RWPE2 (cell line): ENCODE results near the gene PRAMEF1.

Source experiments
- ATAC-seq: fragments of 200-7000 bp; cut with Tn5 transposase; 3 replicates; pipeline ENCODE4 v1.9.1; 2021; ENCODE audit warnings: low read depth
- DNase-seq: peaks from one replicate; pipeline ENCODE4 v3.0.0-alpha.2; 2020; ENCODE audit warnings: low spot score
- H3K27ac ChIP-seq: fragments of 450-650 bp; 2 replicates; pipeline ENCODE4 v1.5.1; 2017; ENCODE audit warnings: mild to moderate bottlenecking; ENCODE audit not compliant: poor library complexity, severe bottlenecking
- H3K27me3 ChIP-seq: fragments of 250-450 bp; sonication (Bioruptor Pico); 2 replicates; pipeline ENCODE4 v1.5.1; 2021; ENCODE audit warnings: mild to moderate bottlenecking, moderate library complexity; ENCODE audit not compliant: insufficient read depth, poor library complexity, severe bottlenecking
- H3K36me3 ChIP-seq: fragments of 250-450 bp; sonication (Bioruptor Pico); 2 replicates; pipeline ENCODE4 v1.5.1; 2020; ENCODE audit warnings: low read depth, mild to moderate bottlenecking, moderate library complexity
- H3K4me1 ChIP-seq: fragments of 250-450 bp; sonication (Bioruptor Pico); 2 replicates; pipeline ENCODE4 v1.5.1; 2021; ENCODE audit warnings: mild to moderate bottlenecking, moderate library complexity; ENCODE audit not compliant: insufficient read depth, poor library complexity, severe bottlenecking
- H3K4me3 ChIP-seq: fragments of 250-450 bp; sonication (Bioruptor Pico); 2 replicates; pipeline ENCODE4 v1.5.1; 2021; ENCODE audit warnings: mild to moderate bottlenecking, moderate library complexity; ENCODE audit not compliant: severe bottlenecking
- H3K9me3 ChIP-seq: fragments of 250-450 bp; sonication (Bioruptor Pico); 2 replicates; pipeline ENCODE4 v1.5.1; 2021; ENCODE audit warnings: mild to moderate bottlenecking, moderate library complexity; ENCODE audit not compliant: severe bottlenecking
- TF ChIP-seq, protein P1 (sequence below): fragments of 450-650 bp; IDR thresholded peaks from one replicate; pipeline ENCODE4 v1.5.1; 2017; ENCODE audit warnings: mild to moderate bottlenecking, moderate library complexity; ENCODE audit not compliant: poor library complexity, severe bottlenecking

The PRAMEF1 gene

DNA sequence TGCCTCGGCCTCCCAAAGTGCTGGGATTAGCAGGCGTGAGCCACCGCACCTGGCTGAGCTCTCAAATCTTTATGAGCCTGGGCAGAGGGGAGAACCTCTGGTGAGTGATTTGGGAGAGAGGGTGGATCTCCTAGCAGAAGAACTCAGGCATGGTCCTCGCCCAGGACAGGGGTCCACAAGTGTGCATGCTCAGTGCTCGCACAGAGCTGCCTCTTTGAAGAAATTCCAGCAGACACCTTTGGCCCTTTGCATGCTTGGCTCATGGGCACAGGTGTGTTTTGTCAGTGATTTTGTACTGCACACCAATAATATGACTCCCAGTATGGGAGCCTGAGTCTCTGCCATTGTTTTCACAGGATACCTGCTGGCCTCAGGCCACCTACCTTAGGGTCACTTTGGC, 29.4 kb upstream of the PRAMEF1 start:
- no peak overlapping the region for H3K4me3 ChIP-seq
- no peak overlapping the region for H3K27ac ChIP-seq
- no peaks in the 10 kb centered on the region for H3K4me1 ChIP-seq
- H3K9me3 ChIP-seq, result no peaks in the 10 kb centered on the region
- peaks cover under 1% of the 10 kb centered on the region for H3K27me3 ChIP-seq
- TF ChIP-seq, protein P1, sequence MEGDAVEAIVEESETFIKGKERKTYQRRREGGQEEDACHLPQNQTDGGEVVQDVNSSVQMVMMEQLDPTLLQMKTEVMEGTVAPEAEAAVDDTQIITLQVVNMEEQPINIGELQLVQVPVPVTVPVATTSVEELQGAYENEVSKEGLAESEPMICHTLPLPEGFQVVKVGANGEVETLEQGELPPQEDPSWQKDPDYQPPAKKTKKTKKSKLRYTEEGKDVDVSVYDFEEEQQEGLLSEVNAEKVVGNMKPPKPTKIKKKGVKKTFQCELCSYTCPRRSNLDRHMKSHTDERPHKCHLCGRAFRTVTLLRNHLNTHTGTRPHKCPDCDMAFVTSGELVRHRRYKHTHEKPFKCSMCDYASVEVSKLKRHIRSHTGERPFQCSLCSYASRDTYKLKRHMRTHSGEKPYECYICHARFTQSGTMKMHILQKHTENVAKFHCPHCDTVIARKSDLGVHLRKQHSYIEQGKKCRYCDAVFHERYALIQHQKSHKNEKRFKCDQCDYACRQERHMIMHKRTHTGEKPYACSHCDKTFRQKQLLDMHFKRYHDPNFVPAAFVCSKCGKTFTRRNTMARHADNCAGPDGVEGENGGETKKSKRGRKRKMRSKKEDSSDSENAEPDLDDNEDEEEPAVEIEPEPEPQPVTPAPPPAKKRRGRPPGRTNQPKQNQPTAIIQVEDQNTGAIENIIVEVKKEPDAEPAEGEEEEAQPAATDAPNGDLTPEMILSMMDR, result no peak
- ATAC-seq (no peak), DNase-seq (no peak)
- H3K36me3 ChIP-seq, result no peaks in the 10 kb centered on the region

DNA sequence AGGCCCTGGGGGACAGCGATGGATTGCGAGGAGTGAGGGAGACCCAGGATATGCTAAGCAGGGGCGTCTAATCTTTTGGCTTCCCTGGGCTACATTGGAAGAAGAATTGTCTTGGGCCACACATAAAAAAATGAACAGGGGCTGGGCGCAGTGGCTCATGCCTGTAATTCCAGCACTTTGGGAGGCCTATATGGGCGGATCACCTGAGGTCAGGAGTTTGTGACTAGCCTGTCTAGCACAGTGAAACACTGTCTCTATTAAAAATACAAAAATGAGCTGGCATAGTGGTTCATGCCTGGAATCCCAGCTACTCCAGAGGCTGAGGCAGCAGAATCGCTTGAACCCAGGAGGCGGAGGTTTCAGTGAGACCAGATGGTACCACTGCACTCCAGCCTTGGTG, 28.4 kb upstream of the PRAMEF1 start:
- Histone ChIP-seq H3K9me3 (no peaks in the 10 kb centered on the region), H3K4me3 (no peak overlapping the region)

DNA sequence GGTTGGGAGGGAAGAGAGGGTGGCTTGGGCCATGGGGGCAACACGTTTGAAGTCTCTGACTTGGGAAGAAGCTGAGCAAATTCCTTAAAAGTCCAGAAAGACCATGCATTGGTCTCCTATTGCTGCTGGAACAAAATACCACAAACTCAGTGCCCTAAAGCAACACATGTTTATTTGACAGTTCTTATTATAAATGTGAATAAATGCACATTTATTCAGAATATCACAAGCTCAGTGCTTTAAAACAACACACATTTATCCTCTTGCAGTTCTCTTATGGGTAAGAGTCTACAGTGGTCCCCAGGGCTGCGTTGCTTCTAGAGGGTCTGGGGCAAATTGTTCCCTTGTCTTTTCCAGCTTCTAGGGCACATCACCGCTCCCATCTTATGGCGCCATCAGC, 27.7 kb upstream of the PRAMEF1 start:
- ATAC-seq, result no peak
- TF ChIP-seq, protein P1, result no peak
- H3K27ac ChIP-seq, result no peak overlapping the region
- no peaks in the 10 kb centered on the region for H3K36me3 ChIP-seq
- H3K9me3 ChIP-seq, result no peaks in the 10 kb centered on the region
- no peaks in the 10 kb centered on the region for H3K4me1 ChIP-seq
- no peak for DNase-seq
- peaks cover 13% of the 10 kb centered on the region for H3K27me3 ChIP-seq
- no peak overlapping the region for H3K4me3 ChIP-seq

More for the DNA sequence above, 28.4 kb upstream of the PRAMEF1 start:
- Histone ChIP-seq H3K27me3 (peaks cover 10% of the 10 kb centered on the region), H3K4me1 (no peaks in the 10 kb centered on the region), H3K27ac (no peak overlapping the region), H3K36me3 (no peaks in the 10 kb centered on the region)
- TF ChIP-seq, protein P1, result no peak
- ATAC-seq, result no peak
- no peak for DNase-seq

DNA sequence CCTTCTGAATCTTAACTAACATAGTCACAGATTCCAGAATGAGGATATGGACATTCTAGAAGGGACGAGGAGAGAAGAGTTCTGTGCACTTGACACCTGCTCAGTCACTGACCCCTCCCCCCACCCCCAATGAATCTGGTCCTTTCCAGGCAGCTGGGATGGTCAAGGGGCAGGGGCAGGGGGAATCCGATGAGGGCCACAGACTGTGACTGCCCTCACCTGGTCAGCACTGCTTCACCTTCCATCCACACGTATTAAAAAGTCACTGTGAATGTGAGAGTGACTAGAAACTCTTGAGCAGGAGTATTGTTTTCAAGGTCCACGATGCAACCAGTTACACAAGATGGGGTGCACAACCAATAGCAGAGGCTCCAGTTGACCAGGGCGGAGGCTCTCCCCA, 27.2 kb upstream of the PRAMEF1 start:
- H3K27me3 ChIP-seq, result peaks cover 13% of the 10 kb centered on the region
- no peaks in the 10 kb centered on the region for H3K9me3 ChIP-seq
- no peak for ATAC-seq
- no peaks in the 10 kb centered on the region for H3K36me3 ChIP-seq
- no peak overlapping the region for H3K27ac ChIP-seq
- no peak overlapping the region for H3K4me3 ChIP-seq
- H3K4me1 ChIP-seq, result no peaks in the 10 kb centered on the region
- no peak for DNase-seq
- TF ChIP-seq, protein P1, result no peak

DNA sequence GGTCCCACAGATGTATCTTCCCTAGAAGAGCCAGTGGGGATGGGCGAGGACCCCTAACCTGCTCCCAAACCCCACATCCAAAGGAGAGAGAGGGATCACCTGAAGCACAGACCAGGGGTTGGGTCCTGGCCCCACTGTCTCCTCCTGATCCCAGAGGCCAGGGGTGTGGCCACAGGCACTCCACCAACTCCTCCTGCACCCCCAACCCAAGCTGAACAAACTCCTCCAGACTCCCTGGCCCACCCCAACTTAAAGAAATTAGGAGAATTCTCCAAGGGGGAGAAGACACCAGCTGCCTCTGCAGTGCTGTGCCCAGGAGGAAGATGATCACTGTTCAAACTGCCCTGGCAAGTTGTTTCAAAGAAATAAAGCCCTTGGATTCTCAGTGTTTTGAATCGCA, 22.2 kb upstream of the PRAMEF1 start:
- DNase-seq, result no peak
- H3K36me3 ChIP-seq, result no peaks in the 10 kb centered on the region

More for the DNA sequence above, 22.2 kb upstream of the PRAMEF1 start:
- Histone ChIP-seq H3K4me3 (no peak overlapping the region), H3K4me1 (no peaks in the 10 kb centered on the region), H3K27me3 (peaks cover 13% of the 10 kb centered on the region), H3K9me3 (peaks cover 2% of the 10 kb centered on the region), H3K27ac (no peak overlapping the region)
- no peak for ATAC-seq
- TF ChIP-seq, protein P1, result no peak
